Mucosa of descending colon (tissue), 3 donors: ENCODE results near the gene CTU2. TPM values are rescaled to one million over a fixed set of nuclear protein-coding genes. Genes with fewer than 3 reads are reported as not detected.

ENCODE experiments used
- ATAC-seq: fragments of 200-7000 bp; cut with Tn5 transposase; one replicate; pipeline ENCODE4 v1.9.1; 2020; ENCODE audit warnings: mild to moderate bottlenecking, moderate library complexity
- DNase-seq, 3 donors: peaks; one replicate each; pipeline ENCODE4 v3.0.0-alpha.2; 2020
- H3K36me3 ChIP-seq: fragments of 200-600 bp; one replicate; pipeline ENCODE4 v1.8.0; 2021; ENCODE audit warnings: low read depth, mild to moderate bottlenecking
- H3K4me1 ChIP-seq: fragments of 200-600 bp; one replicate; pipeline ENCODE4 v1.8.0; 2021; ENCODE audit warnings: low read depth, mild to moderate bottlenecking
- H3K4me3 ChIP-seq: fragments of 200-600 bp; one replicate; pipeline ENCODE4 v1.8.0; 2021; ENCODE audit warnings: mild to moderate bottlenecking
- H3K9me3 ChIP-seq: fragments of 200-600 bp; one replicate; pipeline ENCODE4 v1.8.0; 2021; ENCODE audit warnings: mild to moderate bottlenecking
- CTCF ChIP-seq: fragments of 200-600 bp; IDR thresholded peaks from one replicate; pipeline ENCODE4 v1.8.0; 2022; ENCODE audit warnings: antibody characterized with exemption, mild to moderate bottlenecking
- intact Hi-C, 2 donors: fragments of 100-400 bp; cut with DNase I in 1 of 2; cut with micrococcal nuclease in 1 of 2; formaldehyde crosslinking; loops; one replicate each; pipeline versions ENCODE4 v1.11.0 to v1.11.1; 2022; cut with DNase I, micrococcal nuclease
- total RNA-seq, 3 donors: library from RNA; stranded (reverse); fragmentation: NEBNext Ultra II Directional in 2 of 3; extraction: Animal tissue kit (Norgen Biotek cat#: 25700) in 2 of 3; gene quantifications; one replicate each; pipeline versions ENCODE4 v1.2.1 to v1.2.4, GENCODE V29; 2021 to 2023
- donor health status: DM: no; HTN: no; CAD: no; lungs with moderate emphysema.
- donor health status: DM: no; HTN: no; CAD: no.
- donor health status: DM: no; HTN: yes; CAD: no.

The CTU2 gene
- total RNA-seq, 3 donors from 2014 or later = 9.6 to 16.1 (median 13.6) TPM

- ATAC-seq (peak; percentile 4), DNase-seq (no peak)
- Histone ChIP-seq H3K9me3 (no peaks in the 10 kb centered on the region), H3K4me1 (peaks cover 22% of the 10 kb centered on the region), H3K36me3 (no peaks in the 10 kb centered on the region), H3K4me3 (no peak overlapping the region)
- intact Hi-C loops = no loop called here
- no peak for TF ChIP-seq CTCF
These were observed 49.6 kb downstream of the CTU2 start for GRCh38 chr16:88755745-88756443.

DNA sequence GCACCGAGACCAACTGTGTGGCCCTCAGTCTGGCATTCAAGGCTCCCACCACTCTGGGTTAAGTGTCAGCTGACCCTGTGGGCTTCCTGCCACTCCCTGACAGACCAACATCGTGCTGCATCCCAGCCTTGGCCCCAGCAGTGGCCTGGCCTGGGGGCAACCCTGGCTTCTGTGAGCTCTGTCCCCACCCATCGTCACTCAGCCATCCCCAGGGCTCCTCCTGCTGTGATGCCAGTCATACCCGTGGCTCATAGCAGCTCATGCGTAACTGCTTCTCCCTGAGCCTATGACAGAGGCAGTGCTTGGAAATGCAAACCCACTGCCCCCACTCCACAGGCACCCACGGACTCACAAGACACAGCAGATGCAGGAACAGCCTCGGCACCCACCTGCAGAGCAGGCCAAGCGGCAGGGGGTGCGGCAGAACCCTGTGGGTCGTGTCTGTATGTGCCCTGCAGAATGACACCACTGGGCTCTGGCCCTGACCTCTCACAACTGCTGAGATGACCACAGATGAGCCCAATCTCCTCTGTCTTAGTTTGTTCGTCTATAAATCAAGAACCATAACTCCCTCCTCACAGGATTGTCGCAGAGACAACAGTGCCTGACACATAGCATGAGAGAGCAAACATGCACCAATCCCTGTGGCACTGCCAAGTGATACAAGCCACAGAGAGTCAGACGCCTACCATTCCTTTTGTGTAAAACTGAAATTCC, 52.1 kb downstream of the CTU2 start:
- H3K4me3 ChIP-seq = no peak overlapping the region
- no peaks in the 10 kb centered on the region for H3K9me3 ChIP-seq
- no peak for DNase-seq
- no peak for TF ChIP-seq CTCF
- H3K4me1 ChIP-seq = peaks cover 46% of the 10 kb centered on the region
- no peak for ATAC-seq
- intact Hi-C loops = no loop called here
- H3K36me3 ChIP-seq = no peaks in the 10 kb centered on the region

DNA sequence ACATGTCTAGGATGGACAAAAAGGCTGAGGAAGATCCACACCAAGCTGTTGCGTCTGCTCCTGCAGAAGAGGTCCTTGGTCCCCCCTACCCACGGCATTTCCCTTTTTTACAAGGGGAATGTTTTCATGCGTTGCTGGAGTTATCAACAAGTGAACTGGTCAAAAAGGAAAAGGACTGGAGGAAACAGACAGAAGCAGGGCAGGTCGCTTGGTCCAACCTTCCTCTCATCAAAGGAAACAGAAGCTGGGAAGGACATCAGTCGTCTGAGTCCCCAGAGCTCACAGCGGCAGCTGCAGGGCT, 52.6 kb downstream of the CTU2 start:
- H3K9me3 ChIP-seq = no peaks in the 10 kb centered on the region
- peaks cover 51% of the 10 kb centered on the region for H3K4me1 ChIP-seq
- intact Hi-C loops = no loop called here
- DNase-seq = no peak
- TF ChIP-seq CTCF = no peak
- ATAC-seq = no peak
- H3K4me3 ChIP-seq = no peak overlapping the region
- no peaks in the 10 kb centered on the region for H3K36me3 ChIP-seq

- no peak overlapping the region for H3K4me3 ChIP-seq
- peak; percentile 76 to 88 (median 85) for DNase-seq
- intact Hi-C loops = no loop called here
- H3K4me1 ChIP-seq = peaks cover 51% of the 10 kb centered on the region
- ATAC-seq = peak; percentile 67
- H3K36me3 ChIP-seq = no peaks in the 10 kb centered on the region
- no peaks in the 10 kb centered on the region for H3K9me3 ChIP-seq
- TF ChIP-seq CTCF = no peak
These were observed 53.1 kb downstream of the CTU2 start for GRCh38 chr16:88759245-88759975.

- no peak overlapping the region for H3K4me3 ChIP-seq
- no peaks in the 10 kb centered on the region for H3K36me3 ChIP-seq
- no peak for TF ChIP-seq CTCF
- intact Hi-C loops = no loop called here
- ATAC-seq (no peak), DNase-seq (no peak)
- H3K4me1 ChIP-seq = peaks cover 51% of the 10 kb centered on the region
- H3K9me3 ChIP-seq = no peaks in the 10 kb centered on the region
These were observed 53.7 kb downstream of the CTU2 start for GRCh38 chr16:88759976-88760350.
